HG03135 (cell line): ENCODE data around the gene MRPL17.

Source experiments
- ATAC-seq: cut with Tn5 transposase; IDR thresholded peaks from one replicate; pipeline ENCODE4 v1.9.1; 2021; ENCODE audit warnings: mild to moderate bottlenecking, moderate library complexity; ENCODE audit not compliant: unreplicated experiment

The MRPL17 gene

GRCh38 chr11:6634534-6634933 lies 48.6 kb downstream of the MRPL17 start:
- no peak for ATAC-seq

- no peak for ATAC-seq
These were observed 49.4 kb downstream of the MRPL17 start for GRCh38 chr11:6633422-6634408.

GRCh38 chr11:6632116-6633073 lies 50.7 kb downstream of the MRPL17 start:
- ATAC-seq: no peak

DNA sequence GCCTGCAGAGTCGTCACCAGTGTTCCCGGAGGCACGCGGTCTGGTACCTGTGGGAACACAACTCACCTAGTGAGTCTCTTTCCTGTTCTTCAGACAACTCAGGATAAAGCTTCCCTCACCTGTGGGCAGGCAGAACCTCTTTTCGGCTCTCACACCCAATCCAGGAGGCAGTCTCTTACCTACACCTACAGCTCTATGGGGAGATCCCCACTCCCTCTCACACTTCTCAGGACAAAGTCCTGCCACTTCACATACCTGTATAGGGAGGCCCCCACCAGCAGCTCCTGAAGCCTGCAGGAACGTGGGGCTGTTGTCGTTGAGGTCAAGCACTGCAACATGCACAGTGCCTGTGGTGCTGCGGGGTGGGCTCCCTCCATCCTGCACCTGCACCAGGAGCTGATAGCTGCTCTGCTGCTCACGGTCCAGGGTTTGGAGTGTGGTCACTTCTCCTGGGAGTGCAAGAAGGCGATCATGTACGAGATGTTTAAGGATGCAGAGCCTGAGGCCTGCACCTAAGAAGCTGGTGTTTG lies 51.7 kb downstream of the MRPL17 start:
- ATAC-seq: no peak

GRCh38 chr11:6630632-6631291 lies 52.4 kb downstream of the MRPL17 start:
- ATAC-seq: no peak
